Islet of Langerhans (tissue), 1 donor: ENCODE data around the gene FNDC3A.

Source experiments
- FAIRE-seq: peaks from one replicate; lab custom pipeline; 2011; peaks lifted over from hg19 to GRCh38; lab: Jason Lieb, UNC

The FNDC3A gene, protein sequence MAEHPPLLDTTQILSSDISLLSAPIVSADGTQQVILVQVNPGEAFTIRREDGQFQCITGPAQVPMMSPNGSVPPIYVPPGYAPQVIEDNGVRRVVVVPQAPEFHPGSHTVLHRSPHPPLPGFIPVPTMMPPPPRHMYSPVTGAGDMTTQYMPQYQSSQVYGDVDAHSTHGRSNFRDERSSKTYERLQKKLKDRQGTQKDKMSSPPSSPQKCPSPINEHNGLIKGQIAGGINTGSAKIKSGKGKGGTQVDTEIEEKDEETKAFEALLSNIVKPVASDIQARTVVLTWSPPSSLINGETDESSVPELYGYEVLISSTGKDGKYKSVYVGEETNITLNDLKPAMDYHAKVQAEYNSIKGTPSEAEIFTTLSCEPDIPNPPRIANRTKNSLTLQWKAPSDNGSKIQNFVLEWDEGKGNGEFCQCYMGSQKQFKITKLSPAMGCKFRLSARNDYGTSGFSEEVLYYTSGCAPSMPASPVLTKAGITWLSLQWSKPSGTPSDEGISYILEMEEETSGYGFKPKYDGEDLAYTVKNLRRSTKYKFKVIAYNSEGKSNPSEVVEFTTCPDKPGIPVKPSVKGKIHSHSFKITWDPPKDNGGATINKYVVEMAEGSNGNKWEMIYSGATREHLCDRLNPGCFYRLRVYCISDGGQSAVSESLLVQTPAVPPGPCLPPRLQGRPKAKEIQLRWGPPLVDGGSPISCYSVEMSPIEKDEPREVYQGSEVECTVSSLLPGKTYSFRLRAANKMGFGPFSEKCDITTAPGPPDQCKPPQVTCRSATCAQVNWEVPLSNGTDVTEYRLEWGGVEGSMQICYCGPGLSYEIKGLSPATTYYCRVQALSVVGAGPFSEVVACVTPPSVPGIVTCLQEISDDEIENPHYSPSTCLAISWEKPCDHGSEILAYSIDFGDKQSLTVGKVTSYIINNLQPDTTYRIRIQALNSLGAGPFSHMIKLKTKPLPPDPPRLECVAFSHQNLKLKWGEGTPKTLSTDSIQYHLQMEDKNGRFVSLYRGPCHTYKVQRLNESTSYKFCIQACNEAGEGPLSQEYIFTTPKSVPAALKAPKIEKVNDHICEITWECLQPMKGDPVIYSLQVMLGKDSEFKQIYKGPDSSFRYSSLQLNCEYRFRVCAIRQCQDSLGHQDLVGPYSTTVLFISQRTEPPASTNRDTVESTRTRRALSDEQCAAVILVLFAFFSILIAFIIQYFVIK

DNA sequence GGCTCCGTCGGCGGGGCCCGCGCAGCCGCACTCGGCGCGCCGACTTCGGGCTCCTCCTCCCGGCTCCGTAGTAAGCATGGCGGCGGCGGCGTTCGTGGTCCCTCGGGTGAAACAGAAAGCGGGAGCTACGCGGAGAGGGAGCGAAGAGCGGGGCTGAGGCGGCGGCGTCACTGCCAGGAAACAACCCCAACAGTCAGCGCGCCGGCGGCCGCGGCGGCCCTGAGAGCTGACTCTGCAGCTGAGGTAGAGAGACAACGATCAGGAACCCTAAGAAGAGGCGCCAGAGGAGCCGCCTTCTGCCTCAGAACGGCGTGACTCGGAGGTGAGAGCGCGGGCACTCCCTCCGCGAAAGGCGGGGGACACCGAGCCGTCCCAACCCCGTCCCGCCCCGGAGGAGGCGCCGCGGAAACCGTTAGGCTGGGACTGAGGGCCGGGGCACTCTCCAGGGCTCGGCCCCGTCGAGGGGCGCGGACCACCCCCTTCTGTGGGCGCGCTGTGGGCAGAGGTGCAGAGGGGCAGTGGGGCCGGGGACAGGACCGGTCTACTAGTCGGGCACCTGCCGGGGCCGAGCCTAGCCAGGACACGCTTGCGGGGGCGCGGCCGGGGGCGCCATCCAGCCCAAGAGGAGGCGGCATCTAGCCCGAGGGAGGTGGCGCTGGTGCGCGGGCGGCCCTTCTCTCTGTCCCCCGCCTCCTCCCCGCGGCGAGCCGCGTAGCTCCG lies at the start of gene FNDC3A:
TSS of gene FNDC3A (plus strand) at position 57 of the 720 bp plus-strand sequence. CDS start 30,279 bp downstream, outside the sequence.
- FAIRE-seq = no peak

DNA sequence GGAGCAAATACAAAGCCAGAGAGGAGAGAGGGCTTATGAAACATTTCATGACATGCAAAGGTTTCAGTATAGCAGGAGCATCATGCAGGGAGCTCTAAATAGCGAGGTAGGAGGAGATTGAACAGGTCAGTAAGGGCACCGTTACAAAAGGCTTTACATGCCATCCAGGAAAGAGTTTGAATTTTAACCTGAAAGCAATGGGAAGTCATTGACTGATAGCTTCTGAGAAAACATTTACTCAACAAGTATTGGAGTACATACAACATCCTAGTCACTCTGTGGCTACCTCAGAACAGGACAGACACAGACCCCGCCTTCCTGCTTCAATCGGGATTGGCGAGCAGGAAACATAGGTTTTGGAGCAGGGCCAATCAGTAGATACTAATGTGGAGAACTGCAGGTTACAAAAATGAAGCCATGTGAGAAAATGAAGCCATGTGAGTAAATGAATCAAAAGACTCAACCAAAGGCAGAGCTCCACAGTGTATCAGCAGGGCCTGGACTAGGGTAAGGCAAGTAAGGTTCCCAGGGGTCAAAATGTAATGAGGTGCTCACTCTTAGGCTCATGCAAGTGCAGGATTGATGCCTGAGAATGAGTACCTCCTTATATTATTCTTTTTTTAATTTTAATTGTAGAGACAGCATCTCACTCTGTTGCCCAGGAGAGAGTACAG lies 46.8 kb upstream of the FNDC3A start:
- FAIRE-seq = no peak

DNA sequence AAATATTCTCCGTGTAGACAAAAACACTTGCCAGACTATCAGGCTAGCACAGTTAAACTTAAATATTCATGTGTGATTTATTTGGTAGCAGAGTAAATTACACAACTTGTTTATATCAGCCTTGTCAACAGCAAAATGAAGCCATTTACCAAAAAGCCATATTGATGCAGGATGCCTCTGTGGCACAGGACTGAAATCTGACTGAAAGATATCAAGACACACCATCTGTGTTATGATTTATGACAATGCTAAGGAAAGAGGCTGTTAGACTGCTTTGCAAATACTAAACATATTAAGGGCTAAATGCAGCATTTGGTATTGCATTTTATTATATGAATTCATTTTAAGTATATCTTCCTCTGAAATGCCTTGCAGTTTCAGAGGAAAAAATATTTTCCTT lies 44.8 kb upstream of the FNDC3A start:
- FAIRE-seq = no peak

DNA sequence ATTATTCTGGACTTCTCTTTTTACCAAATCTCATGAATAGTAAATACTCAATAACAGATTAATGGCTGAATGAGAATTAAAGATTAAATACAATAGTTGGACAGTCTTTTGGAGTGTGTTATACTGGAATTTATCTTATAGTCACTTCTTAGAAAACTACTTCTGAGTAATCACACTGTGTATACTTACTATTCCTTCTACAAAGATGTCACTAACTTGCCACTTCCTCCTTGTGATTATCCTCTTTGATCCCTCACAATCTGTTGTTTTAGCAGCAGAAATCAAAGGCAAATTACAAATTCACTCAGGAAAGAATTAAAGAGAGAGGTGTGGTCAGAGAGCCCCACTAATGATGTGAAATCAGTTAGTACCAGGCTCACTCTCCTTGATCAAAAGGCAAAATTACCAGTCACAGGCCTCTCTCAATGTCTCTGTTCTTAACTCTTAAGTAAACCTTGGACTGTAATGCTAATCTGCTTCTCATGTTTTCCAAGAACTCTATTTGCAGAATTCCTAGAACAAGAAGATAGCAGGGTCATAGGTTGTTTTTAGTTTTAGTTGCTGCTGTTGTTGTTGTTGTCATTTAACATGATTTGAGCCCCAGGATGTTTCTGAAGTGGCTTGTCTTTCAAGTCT lies 37.3 kb upstream of the FNDC3A start:
- FAIRE-seq = no peak

DNA sequence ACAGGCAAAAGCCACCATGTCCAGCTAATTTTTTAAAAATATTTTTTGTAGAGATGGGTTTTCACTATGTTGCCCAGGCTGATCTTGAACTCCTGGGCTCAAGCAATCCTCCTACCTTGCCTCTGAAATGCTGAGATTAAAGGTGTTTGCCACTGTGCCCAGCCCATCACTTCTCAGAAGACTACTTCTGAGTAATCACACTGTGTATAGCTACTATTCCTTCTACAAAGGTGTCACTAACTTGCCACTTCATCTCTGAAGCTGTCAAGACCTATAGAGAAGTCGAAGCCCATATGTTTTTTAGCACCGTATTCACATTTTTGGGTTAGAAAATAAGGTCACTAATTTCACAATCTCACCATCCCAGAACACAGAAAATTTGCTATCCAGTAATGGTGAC lies 36.0 kb upstream of the FNDC3A start:
- FAIRE-seq = no peak

DNA sequence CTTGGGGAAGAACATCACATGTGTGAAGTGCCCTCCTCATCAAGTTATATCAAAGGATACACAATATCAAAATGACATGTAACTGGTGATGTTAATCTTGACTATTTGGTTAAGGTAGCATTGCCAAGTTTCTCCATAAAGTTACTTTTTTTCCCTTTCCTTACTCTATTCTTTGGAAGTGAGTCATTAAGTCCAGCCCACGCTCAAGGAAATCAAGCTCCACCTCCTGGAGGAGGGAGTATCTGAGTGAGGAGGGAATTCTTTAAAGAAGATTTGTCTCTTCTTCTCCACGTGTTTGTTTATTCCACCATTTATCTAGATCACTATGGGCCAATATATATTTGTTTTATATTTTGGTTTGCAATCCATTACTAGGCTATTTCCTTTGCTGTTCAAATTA lies 33.6 kb upstream of the FNDC3A start:
- FAIRE-seq = no peak

DNA sequence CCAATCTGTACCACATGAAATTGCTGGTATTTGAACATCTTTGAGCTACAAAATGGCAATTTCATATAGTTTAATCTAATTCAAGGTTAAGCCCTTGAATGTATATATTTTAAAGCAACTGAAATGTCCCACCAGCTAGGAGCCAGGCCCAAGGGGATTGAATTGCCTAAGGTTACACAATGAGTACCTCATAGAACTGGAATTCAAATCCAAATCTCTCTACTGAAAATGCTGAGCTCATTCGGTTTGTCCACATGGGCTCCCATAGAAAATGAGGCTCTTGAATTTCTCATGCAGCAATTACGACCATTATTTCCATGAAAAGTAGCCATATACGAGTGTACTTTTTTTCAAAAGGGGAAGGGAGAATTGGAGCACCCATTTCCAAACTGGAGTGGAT lies 31.5 kb upstream of the FNDC3A start:
- FAIRE-seq = no peak

DNA sequence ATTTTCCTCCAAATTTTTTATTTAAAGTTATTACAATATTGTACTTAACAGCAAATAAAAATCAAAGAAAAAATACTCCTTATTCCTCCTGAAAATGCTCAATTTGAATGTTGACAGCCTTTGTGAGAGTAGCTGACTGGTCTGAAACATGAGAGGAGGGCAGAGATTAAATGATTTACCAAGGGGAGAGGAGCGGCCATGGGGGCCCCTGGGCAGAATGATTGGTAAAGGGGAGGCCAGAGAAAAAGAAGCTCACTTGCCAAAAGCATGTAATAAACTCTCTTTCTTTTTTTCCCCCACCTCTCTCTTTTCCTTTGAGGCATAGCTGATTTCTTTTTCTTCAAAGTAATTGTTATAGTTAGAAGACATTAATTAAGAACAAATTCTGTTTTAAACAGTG lies 30.1 kb upstream of the FNDC3A start:
- FAIRE-seq = no peak

DNA sequence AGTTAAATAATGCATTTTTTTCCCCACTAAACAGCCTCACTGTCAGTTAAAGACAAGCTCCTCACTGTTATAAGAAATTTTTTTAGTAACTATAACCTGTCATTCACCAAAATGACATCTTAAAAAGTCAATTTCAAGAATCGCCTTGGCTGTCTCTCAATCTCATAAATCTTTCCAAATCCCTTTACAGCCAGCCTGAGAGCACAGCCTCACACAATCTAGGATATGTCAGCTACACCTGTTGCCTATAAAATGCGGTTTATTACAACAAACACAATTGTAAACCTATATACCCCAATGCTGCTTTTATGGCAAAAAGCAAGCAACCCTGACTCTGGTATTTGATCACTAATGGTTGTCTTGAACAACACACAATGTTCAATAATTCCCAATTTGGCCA lies 29.5 kb upstream of the FNDC3A start:
- FAIRE-seq = no peak

DNA sequence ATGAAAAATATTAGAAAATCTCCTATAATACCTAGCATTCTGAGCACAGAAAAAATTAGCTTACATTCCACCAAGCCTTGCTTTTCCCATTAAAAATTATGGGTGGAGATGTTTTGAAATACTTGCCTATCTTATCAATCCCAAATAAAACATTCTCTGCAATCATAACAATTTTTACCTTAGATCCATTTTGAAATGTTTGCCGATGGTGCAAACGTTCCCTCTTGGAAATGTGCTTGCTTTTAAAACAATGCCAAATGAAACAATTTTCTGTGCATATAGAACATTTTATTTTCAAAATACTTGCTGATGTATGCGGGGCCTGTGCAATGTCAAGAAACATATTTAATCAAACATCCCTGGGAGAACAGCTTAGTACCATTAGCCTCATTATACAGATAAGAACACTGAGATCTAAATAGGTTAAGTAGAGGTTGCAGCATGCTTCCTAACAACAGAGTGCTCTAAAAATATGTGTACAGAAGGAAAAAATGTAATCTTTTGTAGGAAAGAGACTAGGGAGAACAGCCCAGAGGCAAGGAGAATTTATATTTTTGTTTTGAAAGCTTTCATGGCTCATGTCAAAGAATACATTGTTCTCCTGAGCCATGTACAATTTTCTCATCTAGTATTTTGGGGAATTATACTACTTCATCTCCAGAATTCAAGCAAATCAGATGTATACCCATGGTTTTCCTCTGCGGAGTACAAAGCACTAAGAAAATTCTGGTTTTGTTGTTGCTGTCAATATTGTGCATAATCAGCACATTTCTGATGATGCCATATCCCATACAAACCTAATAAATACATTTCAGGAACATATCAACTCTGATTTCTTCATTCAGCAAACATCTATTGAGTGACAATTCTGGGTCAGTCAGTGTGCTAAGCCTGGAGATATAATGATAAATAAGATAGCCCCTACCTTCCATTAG lies 25.9 kb upstream of the FNDC3A start:
- no peak for FAIRE-seq

DNA sequence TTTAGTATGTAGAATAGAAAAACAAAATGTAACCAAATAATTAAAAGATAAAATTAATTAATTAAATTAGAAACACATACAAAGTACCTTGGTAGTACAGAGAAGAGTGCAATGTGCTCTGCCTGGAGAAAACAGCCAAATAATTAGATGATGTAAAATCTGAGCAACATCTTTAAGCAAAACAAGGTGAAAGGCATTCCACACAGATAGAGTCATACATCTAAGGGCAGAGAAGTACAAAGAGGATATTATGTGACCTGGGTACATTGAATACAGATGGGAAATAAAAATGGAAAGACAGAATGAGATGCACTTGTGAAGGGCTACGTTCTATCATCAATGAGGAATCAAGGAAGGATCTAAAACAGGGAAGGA lies 25.2 kb upstream of the FNDC3A start:
- FAIRE-seq = no peak

DNA sequence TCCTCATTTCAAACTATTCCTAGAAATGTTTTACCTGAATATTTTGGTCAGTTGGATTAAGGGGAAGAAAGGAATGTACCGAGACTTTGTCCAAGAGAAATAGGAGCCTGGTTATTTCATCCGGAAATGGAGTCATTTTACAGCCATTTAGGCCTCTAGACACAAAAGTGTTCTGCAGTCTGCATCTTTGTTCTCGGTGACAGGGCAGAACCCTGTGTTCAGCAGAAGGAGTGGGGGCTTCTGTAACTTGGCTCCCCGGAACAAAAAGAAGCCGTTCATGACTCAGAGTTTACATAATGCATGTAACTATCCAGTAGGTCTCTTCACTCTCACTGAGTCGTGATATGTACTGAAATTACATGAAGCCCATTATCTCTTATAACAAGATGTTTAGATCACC lies 21.6 kb upstream of the FNDC3A start:
- FAIRE-seq = no peak

DNA sequence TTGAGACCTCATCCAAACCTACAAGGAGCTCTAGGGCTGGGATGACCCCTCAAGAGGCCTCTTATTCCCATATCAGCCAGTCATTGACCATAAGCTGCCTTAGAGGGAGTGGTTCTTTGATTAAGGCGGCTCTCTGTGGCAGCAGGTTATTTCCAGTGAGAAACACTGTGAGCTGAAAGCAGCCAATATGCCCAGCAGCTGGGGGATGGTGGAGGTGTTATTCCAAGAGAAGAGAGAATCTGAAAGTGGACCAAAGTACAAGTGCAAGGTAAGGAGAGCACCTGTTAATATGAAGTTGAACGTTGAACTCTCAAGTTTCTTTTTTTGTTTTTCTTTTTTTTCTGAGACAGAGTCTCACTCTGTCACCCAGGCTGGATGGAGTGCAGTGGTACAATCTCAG lies 20.2 kb upstream of the FNDC3A start:
- FAIRE-seq = no peak

DNA sequence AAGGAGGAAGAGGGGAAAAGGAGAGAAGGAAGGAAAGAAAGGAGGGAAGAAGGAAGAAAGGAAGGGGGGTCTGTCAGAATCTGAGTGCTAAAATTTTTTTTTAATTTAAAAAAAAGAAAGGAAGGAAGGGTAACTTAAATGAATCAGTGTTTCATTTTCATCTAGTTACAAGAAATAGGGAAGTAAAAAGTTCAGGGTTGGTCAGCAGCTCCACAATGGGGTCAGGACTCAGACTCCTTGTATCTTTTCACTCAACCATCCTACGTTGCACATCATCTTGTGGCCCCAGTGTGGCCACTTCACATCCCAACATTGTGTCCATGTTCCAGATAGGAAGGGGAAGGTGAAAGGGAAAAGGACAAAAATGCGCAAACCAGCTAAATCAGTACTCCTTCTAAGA lies 14.3 kb upstream of the FNDC3A start:
- no peak for FAIRE-seq

DNA sequence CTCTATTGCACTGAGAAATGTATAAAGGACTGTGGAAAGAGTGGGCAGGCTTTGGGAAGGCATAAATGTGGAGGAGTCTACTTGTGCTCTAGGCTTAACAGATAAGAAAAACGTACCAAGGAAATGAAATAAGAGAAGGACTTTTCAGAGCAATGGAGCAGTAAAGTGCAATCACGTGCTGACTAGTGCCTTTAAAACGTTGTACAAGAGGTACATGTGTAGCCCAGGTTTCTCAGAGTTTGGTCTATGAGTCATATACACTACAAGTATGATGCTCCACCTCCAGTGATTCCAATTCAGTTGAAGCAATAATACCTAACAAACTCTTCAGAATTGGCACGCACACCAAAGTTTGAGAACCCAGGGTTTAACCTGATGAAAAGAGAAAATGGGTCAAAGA lies 13.4 kb upstream of the FNDC3A start:
- no peak for FAIRE-seq

DNA sequence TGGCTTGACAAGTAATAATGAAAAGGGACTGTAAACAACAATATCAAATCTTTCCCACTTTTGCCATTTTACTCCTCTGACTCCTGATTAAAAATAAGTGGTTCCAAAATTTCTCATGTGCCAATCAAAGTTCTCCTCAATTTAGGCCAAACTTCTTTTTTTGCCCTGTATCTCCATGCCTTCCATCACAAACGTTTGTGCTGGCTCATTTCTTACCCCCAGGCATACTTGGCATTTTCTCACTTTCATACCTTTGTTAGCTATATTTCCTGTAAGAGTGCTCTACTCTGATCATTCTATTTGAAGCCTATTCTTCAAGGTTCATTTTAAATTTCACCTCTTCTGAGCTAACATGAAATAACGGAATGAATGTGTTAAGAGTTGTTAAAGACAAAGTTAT lies 10.0 kb upstream of the FNDC3A start:
- no peak for FAIRE-seq

DNA sequence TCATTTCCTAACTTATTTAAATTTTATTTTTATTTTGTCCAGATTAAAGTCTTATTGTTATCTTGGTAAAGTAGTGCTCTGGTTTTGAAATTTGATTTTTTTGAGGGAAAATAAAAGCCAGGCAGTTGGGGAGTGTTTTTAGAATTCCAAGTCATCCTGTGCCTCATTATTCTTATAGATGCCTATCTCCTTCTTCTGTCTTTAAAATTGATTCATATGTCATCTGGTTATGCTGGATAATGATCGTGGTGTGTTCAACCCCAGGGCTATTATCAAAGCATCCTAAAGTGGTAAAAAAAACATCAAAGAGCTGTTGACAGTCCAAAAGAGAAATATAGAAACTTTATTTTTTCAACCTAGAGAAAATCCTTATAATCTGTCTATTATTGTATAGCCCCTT lies 6.0 kb upstream of the FNDC3A start:
- no peak for FAIRE-seq

DNA sequence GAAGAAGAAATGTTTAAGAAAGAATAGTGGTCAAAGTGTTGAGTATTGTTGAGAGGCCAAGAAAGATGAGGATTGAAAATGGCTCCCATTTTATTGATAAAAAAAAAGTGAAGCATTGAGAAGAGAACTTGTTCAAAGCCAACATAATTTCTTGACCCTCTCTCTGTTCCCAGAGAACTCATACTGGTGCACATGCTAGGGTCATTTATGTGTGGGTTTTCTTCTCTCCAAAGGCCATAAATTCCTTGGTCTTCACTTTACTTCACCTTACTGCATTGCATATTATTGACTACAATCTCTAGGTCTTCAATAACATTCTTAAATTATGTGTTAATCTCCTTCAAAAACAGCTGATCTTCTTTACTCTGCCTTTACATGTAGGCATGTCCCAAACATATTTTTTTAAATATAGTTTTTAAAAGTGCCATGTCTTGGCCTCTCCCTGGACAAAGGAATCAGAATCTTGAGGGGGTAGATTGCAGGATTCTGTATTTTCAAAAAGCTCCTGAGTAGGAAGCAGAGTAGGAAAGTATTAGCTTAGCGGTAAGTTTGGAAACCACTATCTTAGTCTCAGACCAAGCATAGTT lies 1.8 kb upstream of the FNDC3A start:
- no peak for FAIRE-seq

DNA sequence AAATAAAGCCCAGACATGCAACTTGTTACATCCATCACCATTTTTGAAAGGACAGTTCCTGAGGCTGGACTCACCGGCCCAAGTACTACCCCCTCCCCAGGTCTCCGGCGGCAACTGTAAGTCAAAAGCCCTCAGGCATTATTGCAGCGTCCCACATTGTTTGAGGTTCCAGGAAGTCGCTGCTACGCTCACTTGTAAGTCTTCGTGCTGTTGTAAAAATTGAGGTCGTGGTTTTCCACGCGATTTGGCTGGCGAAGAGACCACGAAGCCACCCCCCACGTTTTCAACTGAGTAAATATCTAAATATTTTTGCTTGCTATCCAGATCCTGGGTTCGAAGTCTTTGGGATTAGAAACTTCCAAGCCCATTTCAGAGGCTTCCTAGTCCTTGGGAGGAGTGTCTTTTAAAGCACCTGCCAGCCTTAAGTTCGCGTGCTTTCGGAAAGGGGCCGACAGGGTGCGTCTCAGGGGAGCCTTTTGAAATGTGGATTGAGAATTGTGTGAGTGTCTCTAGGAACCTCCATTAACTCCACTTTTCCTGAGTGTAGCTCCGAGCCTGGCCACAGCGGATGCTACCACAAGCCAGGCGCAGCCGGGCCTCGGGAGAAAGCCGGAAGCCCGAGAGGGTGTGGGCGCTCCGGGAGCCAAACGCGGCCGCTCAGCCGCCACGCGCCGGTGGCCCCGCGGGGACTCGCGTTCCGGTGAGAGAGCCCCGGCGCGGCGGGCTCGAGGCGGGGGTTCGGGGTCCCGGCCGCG lies 434 bp upstream of the FNDC3A start:
- no peak for FAIRE-seq
